HG02973 (cell line): Measurements from ENCODE around the gene GINS2.

Source experiments
- ATAC-seq: cut with Tn5 transposase; IDR thresholded peaks from one replicate; pipeline ENCODE4 v1.9.1; 2021; ENCODE audit warnings: moderate library complexity; ENCODE audit not compliant: unreplicated experiment

GINS2 gene

GRCh38 chr16:85668676-85669424, 19.9 kb downstream of the GINS2 start:
- no peak for ATAC-seq

- ATAC-seq: no peak
Observed at GRCh38 chr16:85667841-85668413, 20.8 kb downstream of the GINS2 start.

GRCh38 chr16:85667261-85667660, 21.5 kb downstream of the GINS2 start:
- ATAC-seq: no peak

- ATAC-seq: no peak
Observed at GRCh38 chr16:85665929-85666328, 22.8 kb downstream of the GINS2 start.

GRCh38 chr16:85665373-85665740, 23.4 kb downstream of the GINS2 start:
- no peak for ATAC-seq

- no peak for ATAC-seq
Observed at GRCh38 chr16:85664580-85665372, 24.0 kb downstream of the GINS2 start.

- ATAC-seq: no peak
Observed at GRCh38 chr16:85663891-85664321, 24.8 kb downstream of the GINS2 start.

- no peak for ATAC-seq
Observed at GRCh38 chr16:85662976-85663830, 25.6 kb downstream of the GINS2 start.

- ATAC-seq: no peak
Observed at GRCh38 chr16:85662482-85662812, 26.3 kb downstream of the GINS2 start.

GRCh38 chr16:85661740-85662481, 26.8 kb downstream of the GINS2 start:
- no peak for ATAC-seq

GRCh38 chr16:85660843-85661739, 27.7 kb downstream of the GINS2 start:
- ATAC-seq: no peak

GRCh38 chr16:85659805-85660511, 28.8 kb downstream of the GINS2 start:
- no peak for ATAC-seq

GRCh38 chr16:85659336-85659735, 29.4 kb downstream of the GINS2 start:
- ATAC-seq: no peak

GRCh38 chr16:85658504-85659326, 30.0 kb downstream of the GINS2 start:
- no peak for ATAC-seq

- ATAC-seq: no peak
Observed at GRCh38 chr16:85657996-85658395, 30.8 kb downstream of the GINS2 start.

GRCh38 chr16:85657267-85657650, 31.5 kb downstream of the GINS2 start:
- ATAC-seq: no peak

GRCh38 chr16:85656351-85657266, 32.1 kb downstream of the GINS2 start:
- ATAC-seq: no peak
